Measurements from ENCODE around the gene TRMT2A. TPM values are rescaled to one million over a fixed set of nuclear protein-coding genes. Genes with fewer than 3 reads are reported as not detected.

The TRMT2A gene
- total RNA-seq, 4 donors from 2014 or later: 33.0 to 62.9 (median 46.7) TPM

GRCh38 chr22:20092477-20092854, 24.6 kb downstream of the TRMT2A start:
- no peak for TF ChIP-seq CTCF (IDR thresholded peaks at IDR 0.05; ENCODE audit: low read depth)

- TF ChIP-seq CTCF (IDR thresholded peaks at IDR 0.05; ENCODE audit: low read depth): no peak
Measured at GRCh38 chr22:20091690-20092476, 25.1 kb downstream of the TRMT2A start.

- TF ChIP-seq CTCF (IDR thresholded peaks at IDR 0.05; ENCODE audit: low read depth): no peak
Measured at GRCh38 chr22:20090730-20091240, 26.2 kb downstream of the TRMT2A start.

GRCh38 chr22:20089977-20090729, 26.9 kb downstream of the TRMT2A start:
- no peak for TF ChIP-seq CTCF (IDR thresholded peaks at IDR 0.05; ENCODE audit: low read depth)

GRCh38 chr22:20089226-20089976, 27.6 kb downstream of the TRMT2A start:
- no peak for TF ChIP-seq CTCF (IDR thresholded peaks at IDR 0.05; ENCODE audit: low read depth)

GRCh38 chr22:20088263-20088648, 28.8 kb downstream of the TRMT2A start:
- TF ChIP-seq CTCF (IDR thresholded peaks at IDR 0.05; ENCODE audit: low read depth): no peak
